ENCODE results near the gene FERMT1. TPM values are rescaled to one million over a fixed set of nuclear protein-coding genes. Genes with fewer than 3 reads are reported as not detected.

The FERMT1 gene
- total and polyA plus RNA-seq, 2 of the 4 experiments (the other 2 are of a cell fraction) = 1.8 to 2.3 TPM

- no peak overlapping the region for H4K8ac ChIP-seq (ENCODE audit: low read depth in 2 of 2, low read length in 2 of 2)
- H3K14ac ChIP-seq (replicated peaks; ENCODE audit: low read depth, low read length) = no peak overlapping the region
- H3K18ac ChIP-seq (ENCODE audit: low read depth, low read length) = no peak overlapping the region
- no peaks in the 10 kb centered on the region for H3K9me3 ChIP-seq (ENCODE audit: control insufficient read depth, insufficient read depth, low read length)
- no peak overlapping the region for H3K9ac ChIP-seq (ENCODE audit: low read depth, low read length)
- no peak for ATAC-seq (ENCODE audit: low read depth)
- H3K23ac ChIP-seq (ENCODE audit: low read depth, low read length) = no peak overlapping the region
- CTCF ChIA-PET = no interaction called here
- H3K36me3 ChIP-seq (ENCODE audit: control insufficient read depth, insufficient read depth, low read length) = no peaks in the 10 kb centered on the region
- no peak overlapping the region for H3K4me2 ChIP-seq (ENCODE audit: low read depth, low read length)
- H3K56ac ChIP-seq (ENCODE audit: extremely low read depth, insufficient read depth, low read length) = no peak overlapping the region
- no TSS peak for BruUV-seq (replicated peaks)
- H2BK15ac ChIP-seq (ENCODE audit: low read depth, low read length) = no peak overlapping the region
- H3K4ac ChIP-seq (ENCODE audit: low read depth, low read length) = no peak overlapping the region
- no peak overlapping the region for H4K91ac ChIP-seq (ENCODE audit: insufficient read depth, low read depth, low read length)
- no peak for TF ChIP-seq MAFK (IDR thresholded peaks at IDR 0.05; ENCODE audit: low read depth, low read length)
- TF ChIP-seq POLR2A (IDR thresholded peaks at IDR 0.05; ENCODE audit: low read depth, low read length) = no peak
- 0 out of 2 replicates have a peak, but pooled peaks have one; percentile 11 for TF ChIP-seq CTCF (conservative IDR thresholded peaks at IDR 0.05; ENCODE audit: low read depth, low read length)
- no peak for TF ChIP-seq RFX5 (IDR thresholded peaks at IDR 0.05; ENCODE audit: low read depth, low read length)
- H2BK120ac ChIP-seq (ENCODE audit: low read depth, low read length) = no peak overlapping the region
- POLR2A ChIA-PET (ENCODE audit: unreplicated experiment) = no interaction called here
- H3K4me1 ChIP-seq (ENCODE audit: control insufficient read depth, insufficient read depth, low read length) = no peaks in the 10 kb centered on the region
- dilution Hi-C loops (cut with HindIII; ENCODE audit: low sequenced_read_pairs, unreplicated experiment) = no loop called here
- peak; percentile 3 for DNase-seq
- no peaks in the 10 kb centered on the region for H3K27me3 ChIP-seq (ENCODE audit: control insufficient read depth, insufficient read depth, low read length)
- no peak overlapping the region for H2AK5ac ChIP-seq (ENCODE audit: low read depth, low read length)
- no peak overlapping the region for H3K27ac ChIP-seq (ENCODE audit: insufficient read depth, low read length)
- in situ Hi-C loops (cut with MboI; ENCODE audit: low sequenced_read_pairs) = no loop called here
- no peak overlapping the region for H4K5ac ChIP-seq (ENCODE audit: low read depth, low read length)
- no peak overlapping the region for H2AK9ac ChIP-seq (replicated peaks; ENCODE audit: low read depth, low read length, poor library complexity)
- H2BK5ac ChIP-seq (ENCODE audit: low read depth, low read length, poor library complexity, severe bottlenecking) = no peak overlapping the region
- intact Hi-C loops (cut with micrococcal nuclease) = no loop called here
- WGBS, 2 experiments (ENCODE audit: extremely low coverage in 2 of 2, insufficient read length in 1 of 2) = 40% methylated on average over 1 of the region's 2 CpGs; no CpG with 5 or more reads in 1 of the 2 experiments
- H3K79me1 ChIP-seq (ENCODE audit: low read depth in 1 of 2, low read length in 2 of 2) = no peaks in the 10 kb centered on the region
- H2AFZ ChIP-seq (replicated peaks; ENCODE audit: low read length, poor library complexity) = no peak overlapping the region
- H2BK20ac ChIP-seq (ENCODE audit: low read depth, low read length) = no peak overlapping the region
- no peak overlapping the region for H3K4me3 ChIP-seq (ENCODE audit: insufficient read depth, low read depth, low read length)
- H3K9me1 ChIP-seq (ENCODE audit: insufficient read depth, low read length) = no peaks in the 10 kb centered on the region
- no peaks in the 10 kb centered on the region for H4K20me1 ChIP-seq (ENCODE audit: insufficient read depth, low read length)
Measured at GRCh38 chr20:6157345-6157744, 34.5 kb upstream of the FERMT1 start.
